ENCODE results near the gene MTERF2.

The MTERF2 gene

DNA sequence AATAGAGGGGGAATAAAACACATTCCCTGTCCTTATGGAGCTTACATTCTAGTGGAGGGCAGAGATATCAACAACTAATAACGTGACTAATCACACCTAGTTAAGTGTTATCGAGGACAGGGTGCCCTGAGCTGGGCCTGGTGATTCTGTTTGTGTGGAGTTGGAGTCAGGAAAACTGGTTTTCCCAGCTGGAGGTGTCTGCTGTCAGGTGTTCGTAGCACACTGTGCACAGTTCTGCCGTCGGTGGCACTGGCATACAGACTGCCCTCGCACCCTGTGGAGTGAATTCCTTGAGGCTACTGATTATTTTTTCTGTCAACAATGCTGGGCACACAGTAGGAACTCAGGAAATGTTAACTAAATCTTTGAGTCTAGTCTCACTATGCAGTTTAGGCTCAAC, 900 bp upstream of the MTERF2 start:
- Histone ChIP-seq H3K4me3 (replicated peaks; ENCODE audit: insufficient read depth, low read length) (no peak overlapping the region), H3K27ac (replicated peaks) (no peak overlapping the region), H3K27me3 (ENCODE audit: insufficient read depth, poor library complexity, severe bottlenecking) (peaks cover 3% of the 10 kb centered on the region)
- TF ChIP-seq, protein P1, sequence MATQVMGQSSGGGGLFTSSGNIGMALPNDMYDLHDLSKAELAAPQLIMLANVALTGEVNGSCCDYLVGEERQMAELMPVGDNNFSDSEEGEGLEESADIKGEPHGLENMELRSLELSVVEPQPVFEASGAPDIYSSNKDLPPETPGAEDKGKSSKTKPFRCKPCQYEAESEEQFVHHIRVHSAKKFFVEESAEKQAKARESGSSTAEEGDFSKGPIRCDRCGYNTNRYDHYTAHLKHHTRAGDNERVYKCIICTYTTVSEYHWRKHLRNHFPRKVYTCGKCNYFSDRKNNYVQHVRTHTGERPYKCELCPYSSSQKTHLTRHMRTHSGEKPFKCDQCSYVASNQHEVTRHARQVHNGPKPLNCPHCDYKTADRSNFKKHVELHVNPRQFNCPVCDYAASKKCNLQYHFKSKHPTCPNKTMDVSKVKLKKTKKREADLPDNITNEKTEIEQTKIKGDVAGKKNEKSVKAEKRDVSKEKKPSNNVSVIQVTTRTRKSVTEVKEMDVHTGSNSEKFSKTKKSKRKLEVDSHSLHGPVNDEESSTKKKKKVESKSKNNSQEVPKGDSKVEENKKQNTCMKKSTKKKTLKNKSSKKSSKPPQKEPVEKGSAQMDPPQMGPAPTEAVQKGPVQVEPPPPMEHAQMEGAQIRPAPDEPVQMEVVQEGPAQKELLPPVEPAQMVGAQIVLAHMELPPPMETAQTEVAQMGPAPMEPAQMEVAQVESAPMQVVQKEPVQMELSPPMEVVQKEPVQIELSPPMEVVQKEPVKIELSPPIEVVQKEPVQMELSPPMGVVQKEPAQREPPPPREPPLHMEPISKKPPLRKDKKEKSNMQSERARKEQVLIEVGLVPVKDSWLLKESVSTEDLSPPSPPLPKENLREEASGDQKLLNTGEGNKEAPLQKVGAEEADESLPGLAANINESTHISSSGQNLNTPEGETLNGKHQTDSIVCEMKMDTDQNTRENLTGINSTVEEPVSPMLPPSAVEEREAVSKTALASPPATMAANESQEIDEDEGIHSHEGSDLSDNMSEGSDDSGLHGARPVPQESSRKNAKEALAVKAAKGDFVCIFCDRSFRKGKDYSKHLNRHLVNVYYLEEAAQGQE (IDR thresholded peaks at IDR 0.05; ENCODE audit: insufficient replicate concordance, low read depth): no peak
- TF ChIP-seq, protein P2, sequence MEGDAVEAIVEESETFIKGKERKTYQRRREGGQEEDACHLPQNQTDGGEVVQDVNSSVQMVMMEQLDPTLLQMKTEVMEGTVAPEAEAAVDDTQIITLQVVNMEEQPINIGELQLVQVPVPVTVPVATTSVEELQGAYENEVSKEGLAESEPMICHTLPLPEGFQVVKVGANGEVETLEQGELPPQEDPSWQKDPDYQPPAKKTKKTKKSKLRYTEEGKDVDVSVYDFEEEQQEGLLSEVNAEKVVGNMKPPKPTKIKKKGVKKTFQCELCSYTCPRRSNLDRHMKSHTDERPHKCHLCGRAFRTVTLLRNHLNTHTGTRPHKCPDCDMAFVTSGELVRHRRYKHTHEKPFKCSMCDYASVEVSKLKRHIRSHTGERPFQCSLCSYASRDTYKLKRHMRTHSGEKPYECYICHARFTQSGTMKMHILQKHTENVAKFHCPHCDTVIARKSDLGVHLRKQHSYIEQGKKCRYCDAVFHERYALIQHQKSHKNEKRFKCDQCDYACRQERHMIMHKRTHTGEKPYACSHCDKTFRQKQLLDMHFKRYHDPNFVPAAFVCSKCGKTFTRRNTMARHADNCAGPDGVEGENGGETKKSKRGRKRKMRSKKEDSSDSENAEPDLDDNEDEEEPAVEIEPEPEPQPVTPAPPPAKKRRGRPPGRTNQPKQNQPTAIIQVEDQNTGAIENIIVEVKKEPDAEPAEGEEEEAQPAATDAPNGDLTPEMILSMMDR (IDR thresholded peaks at IDR 0.05; ENCODE audit: insufficient read depth, low read length): no peak
- TF ChIP-seq SPI1 (IDR thresholded peaks at IDR 0.05; ENCODE audit: borderline replicate concordance, low read depth): no peak
- no peak for TF ChIP-seq POLR2AphosphoS5 (IDR thresholded peaks at IDR 0.05; ENCODE audit: low read depth)
- TF ChIP-seq GABPA (IDR thresholded peaks at IDR 0.05; ENCODE audit: low read depth): no peak
- no peak for DNase-seq (ENCODE audit: low read depth in 1 of 2, low spot score in 1 of 2)

DNA sequence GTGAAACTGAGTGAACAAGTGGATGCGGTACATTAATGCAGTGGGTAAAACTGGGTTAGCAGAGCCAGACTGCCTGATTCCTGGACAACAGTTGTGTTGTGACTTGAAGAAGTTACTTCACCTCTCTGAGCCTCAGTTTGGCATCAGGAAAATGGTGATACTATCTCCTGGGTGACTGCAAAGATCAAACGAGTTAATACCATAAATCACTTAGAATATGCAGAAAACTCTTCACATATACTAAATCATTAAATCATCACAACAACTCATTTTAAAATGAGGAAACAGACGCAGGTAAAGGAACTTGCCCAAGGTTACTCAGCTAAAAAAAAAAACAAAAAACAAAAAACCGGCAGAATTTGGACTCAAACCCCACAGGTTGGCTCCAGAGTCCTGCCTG, 811 bp downstream of the MTERF2 start:
- peaks cover 3% of the 10 kb centered on the region for H3K27me3 ChIP-seq (ENCODE audit: insufficient read depth, poor library complexity, severe bottlenecking)
- H3K4me3 ChIP-seq (replicated peaks; ENCODE audit: insufficient read depth, low read length): no peak overlapping the region
- H3K27ac ChIP-seq (replicated peaks): no peak overlapping the region
- no peak for DNase-seq (ENCODE audit: low read depth in 1 of 2, low spot score in 1 of 2)
- no peak for TF ChIP-seq GABPA (IDR thresholded peaks at IDR 0.05; ENCODE audit: low read depth)
- TF ChIP-seq, protein P2 (IDR thresholded peaks at IDR 0.05; ENCODE audit: insufficient read depth, low read length): no peak
- TF ChIP-seq, protein P1 (IDR thresholded peaks at IDR 0.05; ENCODE audit: insufficient replicate concordance, low read depth): no peak
- TF ChIP-seq SPI1 (IDR thresholded peaks at IDR 0.05; ENCODE audit: borderline replicate concordance, low read depth): no peak
- no peak for TF ChIP-seq POLR2AphosphoS5 (IDR thresholded peaks at IDR 0.05; ENCODE audit: low read depth)

DNA sequence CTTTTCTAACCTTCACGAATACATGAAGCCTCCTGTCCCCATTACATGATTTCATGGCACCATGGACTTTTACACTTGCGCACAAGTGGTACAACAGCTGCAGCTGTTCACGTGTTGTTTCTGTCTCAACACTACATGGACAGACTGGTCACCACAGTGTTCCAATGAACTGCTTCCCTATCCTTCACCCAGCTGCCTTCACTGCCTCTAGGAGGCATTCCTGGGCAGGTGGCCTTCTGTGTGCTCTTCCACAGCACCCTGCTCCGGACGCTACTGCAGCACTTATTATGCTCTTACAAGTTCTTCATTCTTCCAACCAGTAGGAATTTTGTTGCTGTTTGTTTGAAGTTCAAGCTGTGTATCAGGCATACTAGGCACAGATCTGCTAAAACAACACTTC, 1.5 kb downstream of the MTERF2 start:
- Histone ChIP-seq H3K27ac (replicated peaks) (no peak overlapping the region), H3K4me3 (replicated peaks; ENCODE audit: insufficient read depth, low read length) (no peak overlapping the region), H3K27me3 (ENCODE audit: insufficient read depth, poor library complexity, severe bottlenecking) (peaks cover 3% of the 10 kb centered on the region)
- DNase-seq (ENCODE audit: low read depth in 1 of 2, low spot score in 1 of 2): no peak
- TF ChIP-seq, protein P1 (IDR thresholded peaks at IDR 0.05; ENCODE audit: insufficient replicate concordance, low read depth): no peak
- TF ChIP-seq SPI1 (IDR thresholded peaks at IDR 0.05; ENCODE audit: borderline replicate concordance, low read depth) (no peak), POLR2AphosphoS5 (IDR thresholded peaks at IDR 0.05; ENCODE audit: low read depth) (no peak), GABPA (IDR thresholded peaks at IDR 0.05; ENCODE audit: low read depth) (no peak)
- TF ChIP-seq, protein P2 (IDR thresholded peaks at IDR 0.05; ENCODE audit: insufficient read depth, low read length): no peak
